Activated CD4-positive, alpha-beta T cell treated with anti-CD3 and anti-CD28 coated beads, Interleukin-2, amount 50 U/mL, for 48 hours (primary cell): ENCODE results near the gene MAP3K10.

Source experiments
- DNase-seq, 2 experiments: peaks; one replicate each; pipeline ENCODE4 v3.0.0-alpha.2; 2020

MAP3K10 gene

GRCh38 chr19:40175820-40176219, 15.4 kb upstream of the MAP3K10 start:
- no peak for DNase-seq

- DNase-seq = no peak
Observed at GRCh38 chr19:40177286-40178070, 13.7 kb upstream of the MAP3K10 start.

- DNase-seq = no peak
Observed at GRCh38 chr19:40178756-40179155, 12.5 kb upstream of the MAP3K10 start.

GRCh38 chr19:40184273-40184672, 7.0 kb upstream of the MAP3K10 start:
- DNase-seq = no peak

- peak; percentile 30 to 34 for DNase-seq
Observed at GRCh38 chr19:40191836-40192646, 815 bp downstream of the MAP3K10 start.

- DNase-seq = no peak
Observed at GRCh38 chr19:40192758-40193586, 1.7 kb downstream of the MAP3K10 start.

- no peak for DNase-seq
Observed at GRCh38 chr19:40193587-40193849, 2.3 kb downstream of the MAP3K10 start.

GRCh38 chr19:40198272-40198990, 7.2 kb downstream of the MAP3K10 start:
- no peak for DNase-seq

- no peak for DNase-seq
Observed at GRCh38 chr19:40200341-40201099, 9.3 kb downstream of the MAP3K10 start.

GRCh38 chr19:40204381-40204780, 13.2 kb downstream of the MAP3K10 start:
- no peak for DNase-seq

GRCh38 chr19:40205760-40206159, 14.5 kb downstream of the MAP3K10 start:
- no peak for DNase-seq

- no peak for DNase-seq
Observed at GRCh38 chr19:40208602-40209001, 17.4 kb downstream of the MAP3K10 start.

GRCh38 chr19:40210889-40211288, 19.7 kb downstream of the MAP3K10 start:
- no peak for DNase-seq

- DNase-seq = no peak
Observed at GRCh38 chr19:40213251-40213829, 22.1 kb downstream of the MAP3K10 start.

GRCh38 chr19:40213882-40214570, 22.8 kb downstream of the MAP3K10 start:
- DNase-seq = no peak

GRCh38 chr19:40214936-40215335, 23.7 kb downstream of the MAP3K10 start:
- no peak for DNase-seq

- no peak for DNase-seq
Observed at GRCh38 chr19:40216013-40216776, 25.0 kb downstream of the MAP3K10 start.

- DNase-seq = peak in 1 of 2 experiments; percentile 23
Observed at GRCh38 chr19:40216777-40217026, 25.5 kb downstream of the MAP3K10 start.

- DNase-seq = peak in 1 of 2 experiments; percentile 25
Observed at GRCh38 chr19:40217027-40217810, 26.0 kb downstream of the MAP3K10 start.
